WERI-Rb-1 (cell line): ENCODE results near the gene NCK2.
"Not testable (repeated sequence)": the region's sequence is repeated elsewhere in the genome, so short reads cannot be mapped to it uniquely, and the experiment has no call there.

ENCODE experiments used
- DNase-seq: peaks from one replicate; pipeline ENCODE4 v3.0.0-alpha.2; 2020
- H3K27ac ChIP-seq: fragments of 250-450 bp; sonication (Bioruptor Pico); 2 replicates; pipeline ENCODE4 v1.5.1; 2020; ENCODE audit warnings: mild to moderate bottlenecking, moderate library complexity
- H3K27me3 ChIP-seq: fragments of 250-450 bp; sonication (Bioruptor Pico); 2 replicates; pipeline ENCODE4 v1.5.1; 2021; ENCODE audit warnings: mild to moderate bottlenecking, low read depth, moderate library complexity; ENCODE audit not compliant: insufficient read depth, severe bottlenecking
- H3K36me3 ChIP-seq: fragments of 250-450 bp; sonication (Bioruptor Pico); 2 replicates; pipeline ENCODE4 v1.5.1; 2020; ENCODE audit warnings: mild to moderate bottlenecking, moderate library complexity
- H3K4me3 ChIP-seq: 2 replicates; pipeline ENCODE4 v1.5.1; 2011; ENCODE audit warnings: low read depth, mild to moderate bottlenecking, control low read depth, low read length
- H3K9me3 ChIP-seq: fragments of 250-450 bp; sonication (Bioruptor Pico); 2 replicates; pipeline ENCODE4 v1.5.1; 2021; ENCODE audit warnings: mild to moderate bottlenecking, moderate library complexity; ENCODE audit not compliant: severe bottlenecking
- CTCF ChIP-seq: IDR thresholded peaks from 2 replicates; pipeline ENCODE4 v1.5.1; 2011; ENCODE audit warnings: low read depth, mild to moderate bottlenecking, control low read depth, inconsistent platforms, low read length

The NCK2 gene

GRCh38 chr2:105769504-105769903 is 24.8 kb downstream of the NCK2 start:
- no peaks in the 10 kb centered on the region for H3K9me3 ChIP-seq
- no peak for DNase-seq
- H3K4me3 ChIP-seq: no peak overlapping the region
- H3K27ac ChIP-seq: no peak overlapping the region
- peak; percentile 37 for TF ChIP-seq CTCF
- no peaks in the 10 kb centered on the region; the same call in 1 of the 2 replicates for H3K36me3 ChIP-seq
- no peaks in the 10 kb centered on the region for H3K27me3 ChIP-seq

GRCh38 chr2:105770149-105770548 is 25.4 kb downstream of the NCK2 start:
- no peak for TF ChIP-seq CTCF
- Histone ChIP-seq H3K36me3 (no peaks in the 10 kb centered on the region; the same call in 1 of the 2 replicates), H3K9me3 (no peaks in the 10 kb centered on the region), H3K27ac (no peak overlapping the region), H3K27me3 (no peaks in the 10 kb centered on the region), H3K4me3 (no peak overlapping the region)
- DNase-seq: no peak

DNA sequence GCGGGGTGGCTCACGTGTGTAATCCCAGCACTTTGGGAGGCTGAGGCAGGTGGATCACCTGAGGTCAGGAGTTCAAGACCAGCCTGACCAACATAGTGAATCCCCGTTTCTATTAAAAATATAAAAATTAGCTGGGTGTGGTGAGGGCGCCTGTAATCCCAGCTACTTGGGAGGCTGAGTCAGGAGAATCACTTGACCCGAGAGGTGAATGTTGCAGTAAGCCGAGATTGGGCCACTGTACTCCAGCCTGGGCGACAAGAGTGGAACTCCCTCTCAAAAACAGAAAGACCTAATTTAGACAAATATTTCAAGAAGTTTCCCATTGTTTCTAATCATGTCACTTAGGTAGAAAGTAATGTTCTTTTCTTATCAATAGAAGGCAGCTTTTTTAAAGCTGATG is 26.6 kb downstream of the NCK2 start:
- not testable (repeated sequence) for H3K27me3 ChIP-seq, DNase-seq, H3K9me3 ChIP-seq, H3K27ac ChIP-seq, H3K4me3 ChIP-seq, H3K36me3 ChIP-seq

DNA sequence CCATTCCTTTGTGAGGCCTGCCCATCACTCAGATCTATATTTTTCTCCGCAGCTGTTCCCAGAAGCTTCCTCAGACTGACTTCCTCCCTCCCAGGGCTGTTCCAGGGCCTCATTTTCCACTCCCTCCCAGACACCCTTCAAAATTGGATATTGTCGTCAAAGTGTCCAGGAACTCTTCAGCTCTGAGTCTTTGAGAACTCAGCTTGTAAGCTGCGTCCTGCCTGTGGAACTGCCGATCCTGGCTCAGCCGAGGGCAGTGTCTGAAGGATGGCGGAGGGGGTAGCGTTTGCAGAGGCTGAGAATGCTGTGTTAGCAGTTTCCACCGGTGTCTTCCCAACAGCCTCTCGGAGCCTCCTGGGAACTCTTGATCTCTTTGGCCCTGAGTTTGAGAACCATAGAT is 27.1 kb downstream of the NCK2 start:
- H3K27ac ChIP-seq: no peak overlapping the region
- H3K36me3 ChIP-seq: no peaks in the 10 kb centered on the region; the same call in 1 of the 2 replicates
- TF ChIP-seq CTCF: no peak
- no peak overlapping the region for H3K4me3 ChIP-seq
- H3K27me3 ChIP-seq: no peaks in the 10 kb centered on the region
- no peaks in the 10 kb centered on the region for H3K9me3 ChIP-seq
- no peak for DNase-seq

DNA sequence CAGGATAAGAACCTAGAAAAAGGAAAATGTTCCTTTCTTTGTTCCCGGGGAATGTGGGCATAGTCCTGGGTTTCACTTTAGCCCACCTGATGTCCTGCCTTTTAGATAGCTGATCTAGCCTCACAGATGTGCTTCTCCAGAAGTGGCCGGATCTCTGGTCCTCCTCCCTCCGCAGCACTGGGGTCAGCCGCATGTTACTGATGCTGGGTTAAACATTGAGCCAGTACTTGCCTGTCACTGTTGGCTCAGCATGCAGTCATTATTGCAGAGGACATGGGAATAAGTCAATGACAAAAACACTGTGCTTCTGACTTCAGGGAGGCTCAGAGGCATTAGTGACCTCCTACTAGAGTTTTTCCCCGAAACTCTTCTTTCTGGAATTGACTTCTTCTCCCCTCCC is 27.6 kb downstream of the NCK2 start:
- DNase-seq: no peak
- no peaks in the 10 kb centered on the region for H3K9me3 ChIP-seq
- H3K36me3 ChIP-seq: no peaks in the 10 kb centered on the region
- no peak overlapping the region for H3K27ac ChIP-seq
- TF ChIP-seq CTCF: no peak
- H3K4me3 ChIP-seq: no peak overlapping the region
- H3K27me3 ChIP-seq: no peaks in the 10 kb centered on the region

- DNase-seq: no peak
- Histone ChIP-seq H3K27me3 (no peaks in the 10 kb centered on the region), H3K27ac (no peak overlapping the region), H3K36me3 (no peaks in the 10 kb centered on the region), H3K4me3 (no peak overlapping the region), H3K9me3 (no peaks in the 10 kb centered on the region)
- no peak for TF ChIP-seq CTCF
Observed at GRCh38 chr2:105773568-105773967, 28.9 kb downstream of the NCK2 start.
